Mucosa of descending colon (tissue), 3 donors: Measurements from ENCODE around the gene MOV10. TPM values are rescaled to one million over a fixed set of nuclear protein-coding genes. Genes with fewer than 3 reads are reported as not detected.

ENCODE experiments used
- ATAC-seq: fragments of 200-7000 bp; cut with Tn5 transposase; one replicate; pipeline ENCODE4 v1.9.1; 2020; ENCODE audit warnings: mild to moderate bottlenecking, moderate library complexity
- DNase-seq, 3 donors: peaks; one replicate each; pipeline ENCODE4 v3.0.0-alpha.2; 2020
- H3K36me3 ChIP-seq: fragments of 200-600 bp; one replicate; pipeline ENCODE4 v1.8.0; 2021; ENCODE audit warnings: low read depth, mild to moderate bottlenecking
- H3K4me1 ChIP-seq: fragments of 200-600 bp; one replicate; pipeline ENCODE4 v1.8.0; 2021; ENCODE audit warnings: low read depth, mild to moderate bottlenecking
- H3K4me3 ChIP-seq: fragments of 200-600 bp; one replicate; pipeline ENCODE4 v1.8.0; 2021; ENCODE audit warnings: mild to moderate bottlenecking
- H3K9me3 ChIP-seq: fragments of 200-600 bp; one replicate; pipeline ENCODE4 v1.8.0; 2021; ENCODE audit warnings: mild to moderate bottlenecking
- CTCF ChIP-seq: fragments of 200-600 bp; IDR thresholded peaks from one replicate; pipeline ENCODE4 v1.8.0; 2022; ENCODE audit warnings: antibody characterized with exemption, mild to moderate bottlenecking
- intact Hi-C, 2 donors: fragments of 100-400 bp; cut with DNase I in 1 of 2; cut with micrococcal nuclease in 1 of 2; formaldehyde crosslinking; loops; one replicate each; pipeline versions ENCODE4 v1.11.0 to v1.11.1; 2022; cut with DNase I, micrococcal nuclease
- total RNA-seq, 3 donors: library from RNA; stranded (reverse); fragmentation: NEBNext Ultra II Directional in 2 of 3; extraction: Animal tissue kit (Norgen Biotek cat#: 25700) in 2 of 3; gene quantifications; one replicate each; pipeline versions ENCODE4 v1.2.1 to v1.2.4, GENCODE V29; 2021 to 2023
- donor health status: DM: no; HTN: no; CAD: no; lungs with moderate emphysema.
- donor health status: DM: no; HTN: no; CAD: no.
- donor health status: DM: no; HTN: yes; CAD: no.

Gene MOV10
- total RNA-seq, 3 donors from 2014 or later, result 66.4 to 85.2 (median 77.6) TPM

- Histone ChIP-seq H3K36me3 (peaks cover 2% of the 10 kb centered on the region), H3K4me3 (no peak overlapping the region), H3K9me3 (no peaks in the 10 kb centered on the region), H3K4me1 (no peaks in the 10 kb centered on the region)
- no peak for TF ChIP-seq CTCF
- DNase-seq (no peak), ATAC-seq (no peak)
- intact Hi-C loops, result no loop called here
These were observed 13.5 kb downstream of the MOV10 start for GRCh38 chr1:112687785-112688496.

- intact Hi-C loops, result no loop called here
- ATAC-seq (no peak), DNase-seq (no peak)
- peaks cover 4% of the 10 kb centered on the region for H3K36me3 ChIP-seq
- no peaks in the 10 kb centered on the region for H3K4me1 ChIP-seq
- no peak for TF ChIP-seq CTCF
- no peaks in the 10 kb centered on the region for H3K9me3 ChIP-seq
- no peak overlapping the region for H3K4me3 ChIP-seq
These were observed 14.3 kb downstream of the MOV10 start for GRCh38 chr1:112688781-112689193.

DNA sequence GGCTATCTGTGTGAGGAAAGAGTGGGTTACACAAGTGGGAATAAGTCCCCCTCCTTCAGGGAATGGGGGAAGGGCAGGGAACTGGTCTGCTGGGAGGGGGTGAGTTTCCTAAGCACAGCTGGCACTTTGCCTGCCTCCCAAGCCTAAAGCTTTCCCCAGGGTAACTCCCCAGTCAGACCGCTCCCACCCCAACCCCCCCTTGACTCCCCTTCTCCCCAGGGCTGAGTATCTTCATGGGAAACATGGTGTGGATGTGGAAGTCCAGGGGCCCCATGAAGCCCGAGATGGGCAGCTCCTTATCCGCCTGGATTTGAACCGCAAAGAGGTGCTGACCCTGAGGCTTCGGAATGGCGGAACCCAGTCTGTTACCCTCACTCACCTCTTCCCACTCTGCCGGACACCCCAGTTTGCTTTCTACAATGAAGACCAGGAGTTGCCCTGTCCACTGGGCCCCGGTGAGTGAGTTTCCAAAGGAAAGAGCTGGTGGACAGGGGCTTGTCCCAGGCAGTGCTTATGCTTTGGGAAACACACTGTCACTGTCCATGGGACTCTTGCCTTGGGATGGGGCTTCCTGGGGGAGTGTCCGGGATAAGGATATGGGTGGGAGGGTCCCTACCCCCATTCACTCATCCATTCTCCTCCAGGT is 14.9 kb downstream of the MOV10 start:
- no peak for TF ChIP-seq CTCF
- H3K4me3 ChIP-seq, result no peak overlapping the region
- intact Hi-C loops, result no loop called here
- DNase-seq (no peak), ATAC-seq (no peak)
- no peaks in the 10 kb centered on the region for H3K4me1 ChIP-seq
- no peaks in the 10 kb centered on the region for H3K9me3 ChIP-seq
- peaks cover 4% of the 10 kb centered on the region for H3K36me3 ChIP-seq

- H3K9me3 ChIP-seq, result no peaks in the 10 kb centered on the region
- no peak for DNase-seq
- H3K4me3 ChIP-seq, result no peak overlapping the region
- no peaks in the 10 kb centered on the region for H3K4me1 ChIP-seq
- intact Hi-C loops, result no loop called here
- peaks cover 4% of the 10 kb centered on the region for H3K36me3 ChIP-seq
- TF ChIP-seq CTCF, result no peak
- no peak for ATAC-seq
These were observed 15.4 kb downstream of the MOV10 start for GRCh38 chr1:112689842-112690237.

DNA sequence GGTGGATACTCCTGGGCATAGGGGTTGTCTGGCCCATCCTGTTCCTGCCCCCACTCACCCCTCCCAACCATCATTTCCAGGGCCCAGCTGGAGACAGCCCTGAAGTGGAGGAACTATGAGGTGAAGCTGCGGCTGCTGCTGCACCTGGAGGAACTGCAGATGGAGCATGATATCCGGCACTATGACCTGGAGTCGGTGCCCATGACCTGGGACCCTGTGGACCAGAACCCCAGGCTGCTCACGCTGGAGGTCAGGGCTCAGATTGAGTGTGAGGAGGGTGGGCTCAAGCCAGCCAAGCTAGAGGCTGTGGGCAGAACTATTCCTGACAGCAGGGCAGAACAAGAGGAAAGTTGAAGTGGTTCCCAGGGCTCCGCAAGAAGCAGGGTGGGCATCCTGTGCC is 18.2 kb downstream of the MOV10 start:
- no peaks in the 10 kb centered on the region for H3K4me1 ChIP-seq
- H3K9me3 ChIP-seq, result no peaks in the 10 kb centered on the region
- no peak for DNase-seq
- peaks cover 4% of the 10 kb centered on the region for H3K36me3 ChIP-seq
- ATAC-seq, result no peak
- no peak for TF ChIP-seq CTCF
- intact Hi-C loops, result no loop called here
- no peak overlapping the region for H3K4me3 ChIP-seq
